Body of pancreas (tissue), 4 donors: ENCODE measurements around the gene HDHD2. TPM values are rescaled to one million over a fixed set of nuclear protein-coding genes. Genes with fewer than 3 reads are reported as not detected.

ENCODE experiments used
- ATAC-seq: fragments of 150-250 bp; one replicate; pipeline ENCODE4 v1.9.1; 2016
- DNase-seq, 4 donors: peaks; one replicate each; pipeline ENCODE4 v3.0.0-alpha.2; 2019
- H3K27ac ChIP-seq, 4 donors: fragments of 200-600 bp; sonication (generic); 1 replicate in 3 of 4; 2 replicates in 1 of 4; pipeline versions ENCODE4 v1.5.1 to v1.6.1; 2016 to 2019; ENCODE audit warnings: mild to moderate bottlenecking in 1 of 4, mixed read lengths in 1 of 4, moderate library complexity in 1 of 4
- H3K27me3 ChIP-seq, 2 donors: fragments of 200-600 bp; sonication (generic); one replicate each; pipeline ENCODE4 v1.6.0; 2016; ENCODE audit warnings: mild to moderate bottlenecking in 1 of 2
- H3K36me3 ChIP-seq, 2 donors: fragments of 200-600 bp; sonication (generic); replicated peaks in 1 of 2; 2 replicates each; pipeline ENCODE4 v1.5.1; 2016; ENCODE audit warnings: low read depth in 2 of 2; ENCODE audit not compliant: insufficient read depth in 1 of 2
- H3K4me1 ChIP-seq: fragments of 200-600 bp; sonication (generic); one replicate; pipeline ENCODE4 v1.6.0; 2016
- H3K4me3 ChIP-seq, 2 donors: fragments of 200-600 bp; sonication (generic); 1 replicate in 1 of 2; 2 replicates in 1 of 2; pipeline ENCODE4 v1.5.1; 2016 to 2019
- H3K9me3 ChIP-seq, 3 donors: fragments of 200-600 bp; sonication (generic); 1 replicate in 2 of 3; 2 replicates in 1 of 3; pipeline ENCODE4 v1.5.1; 2016
- CTCF ChIP-seq, 7 experiments: fragments of 450-650 bp in 4 of 7; fragments of 200-600 bp in 3 of 7; sonication (generic) in 3 of 7; IDR thresholded peaks; one replicate each; pipeline ENCODE4 v1.5.1; 2016 to 2019; ENCODE audit warnings: antibody characterized with exemption in 7 of 7
- POLR2A ChIP-seq, 3 donors: fragments of 450-650 bp; IDR thresholded peaks; one replicate each; pipeline ENCODE4 v1.6.1; 2016; ENCODE audit warnings: antibody characterized with exemption in 3 of 3, mild to moderate bottlenecking in 2 of 3
- WGBS, 2 donors: methylation state at CpG; one replicate each; pipeline ENCODE4 v1.1.5; 2017; 5-methylcytosine and 5-hydroxymethylcytosine counted together
- intact Hi-C: fragments of 100-400 bp; cut with DNase I; formaldehyde crosslinking; loops from one replicate; pipeline ENCODE4 v1.15.1; 2023
- small RNA-seq: library from RNA; depleted of rRNA; stranded (forward); fragments of <200 nt; gene quantifications from one replicate; pipeline ENCODE3, GENCODE V24; 2016
- total RNA-seq, 2 donors: library from RNA; depleted of rRNA; stranded (reverse); fragments of >200 nt; gene quantifications; one replicate each; pipeline ENCODE4 v1.1.0, GENCODE V29; 2016

Gene HDHD2
- total RNA-seq, 2 donors from 2014 or later = 22.8 to 24.1 TPM

GRCh38 chr18:47062471-47062870 lies 87.8 kb downstream of the HDHD2 start:
- H3K9me3 ChIP-seq = no peaks in the 10 kb centered on the region
- no peaks in the 10 kb centered on the region for H3K4me1 ChIP-seq
- H3K27me3 ChIP-seq = no peaks in the 10 kb centered on the region
- no peak overlapping the region for H3K4me3 ChIP-seq
- ATAC-seq (no peak), DNase-seq (no peak)
- TF ChIP-seq POLR2A (IDR thresholded peaks at IDR 0.05) (no peak), CTCF (IDR thresholded peaks at IDR 0.05) (no peak)
- intact Hi-C loops = no loop called here
- no peaks in the 10 kb centered on the region for H3K36me3 ChIP-seq
- H3K27ac ChIP-seq = no peak overlapping the region
- WGBS, 2 donors = 46 to 56% methylated on average over 2 of the region's 2 CpGs

Small RNA genes lying within 50 kb of the gene (small RNA-seq; reads per million reads assigned to genes)
- gene AC012254.4 = not detected

Other genes with a start within 250 kb of the HDHD2 start
- 10 to 100 TPM; 12.5 to 15.6 TPM for gene PIAS2, start 233.0 kb downstream of the HDHD2 start, total RNA-seq
- 10 to 100 TPM in 1 of 2 donors, 1 to 10 TPM in 1; 1.8 to 12.2 TPM for gene KATNAL2, start 232.9 kb downstream of the HDHD2 start, total RNA-seq
- not detected for gene ELOA2, start 114.9 kb downstream of the HDHD2 start, total RNA-seq
- 1 to 10 TPM; 5.6 to 8.0 TPM for gene IER3IP1, start 25.9 kb upstream of the HDHD2 start, total RNA-seq
- gene SKOR2, start 101.2 kb upstream of the HDHD2 start, total RNA-seq = not detected